H9 (cell line): ENCODE measurements around the gene ADAMTS8. TPM values are rescaled to one million over a fixed set of nuclear protein-coding genes. Genes with fewer than 3 reads are reported as not detected.

Source experiments
- DNase-seq: peaks from one replicate; pipeline ENCODE4 v3.0.0-alpha.2; 2017
- H2AFZ ChIP-seq: one replicate; pipeline ENCODE4 v1.6.1; 2013; ENCODE audit warnings: mild to moderate bottlenecking, low read length, control low read depth, moderate library complexity
- H2AK5ac ChIP-seq: 2 replicates; pipeline ENCODE4 v1.6.1; 2013; ENCODE audit warnings: low read length, control low read depth, mixed read lengths; ENCODE audit not compliant: insufficient read length
- H2BK120ac ChIP-seq: one replicate; pipeline ENCODE4 v1.6.1; 2013; ENCODE audit warnings: low read depth, mild to moderate bottlenecking, low read length, control low read depth, inconsistent platforms; ENCODE audit not compliant: poor library complexity, severe bottlenecking
- H2BK12ac ChIP-seq: 2 replicates; pipeline ENCODE4 v1.6.1; 2013; ENCODE audit warnings: low read length, control low read depth, mixed read lengths, low read depth; ENCODE audit not compliant: insufficient read length
- H2BK15ac ChIP-seq: 2 replicates; pipeline ENCODE4 v1.6.1; 2013; ENCODE audit warnings: low read depth, low read length, control low read depth
- H2BK20ac ChIP-seq: one replicate; pipeline ENCODE4 v1.6.1; 2013; ENCODE audit warnings: low read depth, mild to moderate bottlenecking, low read length, control low read depth, inconsistent platforms; ENCODE audit not compliant: poor library complexity, severe bottlenecking
- H2BK5ac ChIP-seq: 2 replicates; pipeline ENCODE4 v1.6.1; 2013; ENCODE audit warnings: low read length, control low read depth, mixed read lengths; ENCODE audit not compliant: insufficient read length
- H3K14ac ChIP-seq: 2 replicates; pipeline ENCODE4 v1.6.1; 2013; ENCODE audit warnings: low read length, control low read depth; ENCODE audit not compliant: insufficient read depth
- H3K18ac ChIP-seq: 2 replicates; pipeline ENCODE4 v1.6.1; 2013; ENCODE audit warnings: low read depth, mild to moderate bottlenecking, mixed read lengths, low read length, control low read depth; ENCODE audit not compliant: insufficient read length
- H3K23ac ChIP-seq: 2 replicates; pipeline ENCODE4 v1.6.1; 2013; ENCODE audit warnings: low read length, control low read depth, mixed read lengths, low read depth; ENCODE audit not compliant: insufficient read length
- H3K23me2 ChIP-seq: 2 replicates; pipeline ENCODE4 v1.6.1; 2013; ENCODE audit warnings: low read depth, mild to moderate bottlenecking, mixed read lengths, low read length, control low read depth; ENCODE audit not compliant: insufficient read length, poor library complexity, severe bottlenecking
- H3K27ac ChIP-seq: 2 replicates; pipeline ENCODE4 v1.5.1; 2013; ENCODE audit warnings: low read length, control low read depth, mixed read lengths, low read depth; ENCODE audit not compliant: insufficient read length
- H3K27me3 ChIP-seq: 2 replicates; pipeline ENCODE4 v1.6.1; 2013; ENCODE audit warnings: low read length, control low read depth, inconsistent platforms; ENCODE audit not compliant: insufficient read depth
- H3K4ac ChIP-seq: 2 replicates; pipeline ENCODE4 v1.6.1; 2013; ENCODE audit warnings: low read depth, mild to moderate bottlenecking, control low read depth, inconsistent platforms, low read length, moderate library complexity
- H3K4me1 ChIP-seq: 2 replicates; pipeline ENCODE4 v1.6.1; 2013; ENCODE audit warnings: low read length, control low read depth, inconsistent platforms; ENCODE audit not compliant: insufficient read depth
- H3K4me2 ChIP-seq: 2 replicates; pipeline ENCODE4 v1.6.1; 2013; ENCODE audit warnings: low read length, control low read depth, mixed read lengths; ENCODE audit not compliant: insufficient read length, insufficient read depth
- H3K56ac ChIP-seq: 2 replicates; pipeline ENCODE4 v1.6.1; 2013; ENCODE audit warnings: low read depth, mild to moderate bottlenecking, mixed read lengths, low read length, control low read depth; ENCODE audit not compliant: insufficient read length
- H3K79me1 ChIP-seq: 2 replicates; pipeline ENCODE4 v1.6.1; 2013; ENCODE audit warnings: low read depth, mild to moderate bottlenecking, moderate library complexity, low read length, control low read depth, inconsistent platforms; ENCODE audit not compliant: insufficient read depth, poor library complexity, severe bottlenecking
- H3K79me2 ChIP-seq: 2 replicates; pipeline ENCODE4 v1.6.1; 2013; ENCODE audit warnings: low read length, control low read depth, inconsistent platforms; ENCODE audit not compliant: insufficient read depth
- H3K9ac ChIP-seq: 2 replicates; pipeline ENCODE4 v1.6.1; 2013; ENCODE audit warnings: low read length, control low read depth, mixed read lengths; ENCODE audit not compliant: insufficient read length; ENCODE audit errors: extremely low read depth
- H3K9me3 ChIP-seq: one replicate; pipeline ENCODE4 v1.6.1; 2013; ENCODE audit warnings: low read depth, low read length, inconsistent platforms; ENCODE audit not compliant: control insufficient read depth
- H3T11ph ChIP-seq: one replicate; pipeline ENCODE4 v1.6.1; 2013; ENCODE audit warnings: mild to moderate bottlenecking, low read length, control low read depth, inconsistent platforms
- H4K20me1 ChIP-seq: one replicate; pipeline ENCODE4 v1.6.1; 2013; ENCODE audit not compliant: control insufficient read depth, insufficient read length, insufficient read depth
- H4K5ac ChIP-seq: 2 replicates; pipeline ENCODE4 v1.6.1; 2013; ENCODE audit warnings: low read depth, mild to moderate bottlenecking, mixed read lengths, low read length, control low read depth; ENCODE audit not compliant: insufficient read length
- H4K8ac ChIP-seq: replicated peaks from 2 replicates; pipeline ENCODE4 v1.6.1; 2013; ENCODE audit warnings: low read length, control low read depth, mixed read lengths, low read depth; ENCODE audit not compliant: insufficient read length
- H4K91ac ChIP-seq: 2 replicates; pipeline ENCODE4 v1.6.1; 2013; ENCODE audit warnings: low read depth, mild to moderate bottlenecking, moderate library complexity, mixed read lengths, low read length, control low read depth; ENCODE audit not compliant: insufficient read length
- H3K27ac Mint-ChIP-seq, 3 experiments: 2 replicates in 2 of 3; 3 replicates in 1 of 3; pipeline ENCODE4 v1.8.0; 2020 to 2021; ENCODE audit warnings: mixed read lengths in 3 of 3, mild to moderate bottlenecking in 1 of 3, moderate library complexity in 1 of 3
- H3K27me3 Mint-ChIP-seq: 2 replicates; pipeline ENCODE4 v1.8.0; 2021; ENCODE audit warnings: low read depth, mild to moderate bottlenecking, moderate library complexity, mixed read lengths
- H3K36me3 Mint-ChIP-seq, 3 experiments: 2 replicates in 2 of 3; 3 replicates in 1 of 3; pipeline ENCODE4 v1.8.0; 2020 to 2021; ENCODE audit warnings: low read depth in 3 of 3, mixed read lengths in 3 of 3; ENCODE audit not compliant: insufficient read depth in 1 of 3
- H3K4me1 Mint-ChIP-seq, 2 experiments: 2 replicates each; pipeline ENCODE4 v1.8.0; 2020; ENCODE audit warnings: mixed read lengths in 2 of 2
- H3K4me3 Mint-ChIP-seq, 2 experiments: 2 replicates in 1 of 2; 3 replicates in 1 of 2; pipeline ENCODE4 v1.8.0; 2020 to 2021; ENCODE audit warnings: mild to moderate bottlenecking in 2 of 2, mixed read lengths in 2 of 2, moderate library complexity in 1 of 2
- H3K9me3 Mint-ChIP-seq, 2 experiments: 2 replicates in 1 of 2; 3 replicates in 1 of 2; pipeline ENCODE4 v1.8.0; 2020; ENCODE audit warnings: mild to moderate bottlenecking in 2 of 2, mixed read lengths in 2 of 2, moderate library complexity in 1 of 2
- CTCF ChIP-seq: fragments of 200-600 bp; sonication (generic); conservative IDR thresholded peaks from 3 replicates; pipeline ENCODE4 v1.8.0; 2021; ENCODE audit warnings: antibody characterized with exemption, mild to moderate bottlenecking
- WGBS: extraction: QIAGEN DNeasy Blood & Tissue Kit; methylation state at CpG from one replicate; pipeline ENCODE4 v1.1.7; 2013; ENCODE audit warnings: missing lambda C conversion rate, low lambda C conversion rate, mixed read lengths; ENCODE audit not compliant: insufficient read length; ENCODE audit errors: extremely low coverage; 5-methylcytosine and 5-hydroxymethylcytosine counted together
- total RNA-seq: library from RNA; stranded (reverse); gene quantifications from 2 replicates; pipeline ENCODE4 v1.2.1, GENCODE V29; 2021

Gene ADAMTS8
- total RNA-seq, 1 experiment from 2014 or later, result 5.0 TPM

- H2BK120ac ChIP-seq, result no peak overlapping the region
- H2BK5ac ChIP-seq, result no peak overlapping the region
- no peaks in the 10 kb centered on the region for H3K9me3 ChIP-seq
- H3K4me3 Mint-ChIP-seq, result no peak overlapping the region
- H4K8ac ChIP-seq, result no peak overlapping the region
- H3K27me3 Mint-ChIP-seq, result no peaks in the 10 kb centered on the region; the same call in 1 of the 2 replicates
- no peak overlapping the region for H3T11ph ChIP-seq
- no peak overlapping the region for H3K27ac ChIP-seq
- H3K27ac Mint-ChIP-seq, result no peak overlapping the region; a peak in 1 of 7 replicates
- no peak overlapping the region for H2AK5ac ChIP-seq
- H3K14ac ChIP-seq, result no peak overlapping the region; the same call in 1 of the 2 replicates
- no peaks in the 10 kb centered on the region for H4K20me1 ChIP-seq
- H3K23me2 ChIP-seq, result no peaks in the 10 kb centered on the region
- no peaks in the 10 kb centered on the region for H3K36me3 Mint-ChIP-seq
- H2BK12ac ChIP-seq, result no peak overlapping the region
- no peaks in the 10 kb centered on the region; the same call in 1 of the 2 replicates for H3K4me1 ChIP-seq
- no peak overlapping the region for H3K4ac ChIP-seq
- no peak overlapping the region for H3K18ac ChIP-seq
- no peak overlapping the region for H2BK20ac ChIP-seq
- H3K4me2 ChIP-seq, result no peak overlapping the region
- H4K91ac ChIP-seq, result no peak overlapping the region
- no peak overlapping the region for H3K9ac ChIP-seq
- no peaks in the 10 kb centered on the region for H3K9me3 Mint-ChIP-seq
- no peak for TF ChIP-seq CTCF
- H3K27me3 ChIP-seq, result no peaks in the 10 kb centered on the region
- no peak overlapping the region for H3K56ac ChIP-seq
- no peaks in the 10 kb centered on the region for H3K79me1 ChIP-seq
- H2BK15ac ChIP-seq, result no peak overlapping the region
- no peak overlapping the region for H3K23ac ChIP-seq
- H3K79me2 ChIP-seq, result no peaks in the 10 kb centered on the region
- H2AFZ ChIP-seq, result no peak overlapping the region
- no CpG with 5 or more reads among the region's 21 CpGs for WGBS
- DNase-seq, result no peak
- H4K5ac ChIP-seq, result no peak overlapping the region
- H3K4me1 Mint-ChIP-seq, result peaks cover 3 to 4% of the 10 kb centered on the region in 2 experiments; a peak in 2 of 4 replicates
Observed at GRCh38 chr11:130473795-130474377, 45.5 kb upstream of the ADAMTS8 start.
